GM18505 (cell line): Measurements from ENCODE around the gene VWA1.
"Not testable (repeated sequence)": the region's sequence is repeated elsewhere in the genome, so short reads cannot be mapped to it uniquely, and the experiment has no call there.

Experiments
- ATAC-seq: cut with Tn5 transposase; IDR thresholded peaks from one replicate; pipeline ENCODE4 v1.9.1; 2021; ENCODE audit not compliant: unreplicated experiment
- POLR2A ChIP-seq: IDR thresholded peaks from 4 replicates; pipeline ENCODE4 v1.6.1; 2011; ENCODE audit warnings: borderline replicate concordance; ENCODE audit not compliant: insufficient read depth, insufficient read length; ENCODE audit errors: extremely low read depth

The VWA1 gene

DNA sequence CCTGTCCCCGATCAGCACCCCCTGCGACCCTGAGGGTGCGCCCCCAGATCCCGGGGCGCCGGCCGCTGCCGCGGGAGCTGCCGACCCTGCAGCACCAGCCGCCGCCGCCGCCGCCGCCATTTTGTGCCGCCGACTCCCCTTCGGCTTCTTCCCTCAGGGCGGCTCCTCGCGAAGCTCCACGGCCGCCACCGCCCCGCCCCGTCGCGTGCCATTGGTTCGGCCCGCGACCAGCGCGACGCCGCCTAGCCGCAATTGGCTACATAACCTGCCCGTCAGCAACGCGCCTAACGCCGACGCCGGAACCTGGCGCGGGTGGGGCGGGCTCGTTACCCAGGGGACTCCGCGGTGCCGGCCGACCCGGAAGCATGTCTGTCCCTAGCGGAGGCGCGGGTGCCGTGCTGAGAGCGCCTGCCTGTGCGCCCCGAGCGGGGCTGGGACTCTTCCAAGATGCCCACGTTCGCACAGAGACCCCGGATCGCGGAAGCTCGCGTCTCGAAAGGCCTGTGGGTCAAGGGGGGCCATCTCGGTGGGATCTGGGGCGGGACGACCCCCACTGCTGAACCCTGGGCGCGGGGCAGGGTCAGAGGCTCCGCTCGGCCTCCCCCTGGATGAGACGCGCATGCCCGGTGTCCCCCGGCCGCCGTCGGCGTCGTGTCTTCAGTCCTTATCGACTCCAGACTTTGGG lies 36.2 kb upstream of the VWA1 start, which contains the start of gene CCNL2:
TSS of gene CCNL2 (minus strand) at position 149 of the 685 bp plus-strand sequence. CDS start at position 120, 29 bp downstream.
- ATAC-seq = peak; percentile 88
- TF ChIP-seq POLR2A = peak; percentile 96

DNA sequence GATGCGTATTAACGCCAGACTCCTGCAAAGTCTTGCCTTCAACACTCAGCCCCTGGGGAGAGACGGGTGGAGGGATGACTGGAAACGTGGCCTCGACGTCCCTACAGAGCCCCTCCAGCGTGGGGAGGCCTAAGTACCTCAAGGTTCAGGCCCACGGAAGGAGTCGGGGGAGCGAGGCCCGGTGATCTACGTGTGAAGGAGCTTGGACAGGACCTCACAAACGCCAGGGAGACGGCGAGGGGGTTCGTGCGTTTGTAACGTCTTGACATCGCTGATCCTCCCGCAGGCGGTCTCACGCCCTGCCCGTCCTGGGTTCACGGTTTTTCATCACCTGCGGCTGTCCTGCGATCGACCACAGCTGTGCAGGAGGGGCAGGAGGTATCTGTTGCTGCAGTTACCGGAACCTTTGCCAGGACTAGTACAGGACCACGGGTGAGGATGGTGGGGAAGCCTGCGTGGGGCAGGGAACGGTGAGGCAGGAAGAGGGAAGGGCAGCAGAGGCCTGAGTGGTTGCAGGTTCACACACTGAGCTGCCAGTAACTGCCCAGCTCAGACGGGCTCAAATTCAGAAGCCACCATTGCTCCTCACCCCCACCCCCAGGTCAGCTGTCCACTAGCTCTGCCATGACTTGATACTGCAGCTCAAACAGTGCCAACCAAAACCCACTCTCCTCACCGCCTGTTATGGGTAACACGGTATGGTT lies 35.5 kb upstream of the VWA1 start:
- no peak for ATAC-seq
- peak; percentile 53 for TF ChIP-seq POLR2A

DNA sequence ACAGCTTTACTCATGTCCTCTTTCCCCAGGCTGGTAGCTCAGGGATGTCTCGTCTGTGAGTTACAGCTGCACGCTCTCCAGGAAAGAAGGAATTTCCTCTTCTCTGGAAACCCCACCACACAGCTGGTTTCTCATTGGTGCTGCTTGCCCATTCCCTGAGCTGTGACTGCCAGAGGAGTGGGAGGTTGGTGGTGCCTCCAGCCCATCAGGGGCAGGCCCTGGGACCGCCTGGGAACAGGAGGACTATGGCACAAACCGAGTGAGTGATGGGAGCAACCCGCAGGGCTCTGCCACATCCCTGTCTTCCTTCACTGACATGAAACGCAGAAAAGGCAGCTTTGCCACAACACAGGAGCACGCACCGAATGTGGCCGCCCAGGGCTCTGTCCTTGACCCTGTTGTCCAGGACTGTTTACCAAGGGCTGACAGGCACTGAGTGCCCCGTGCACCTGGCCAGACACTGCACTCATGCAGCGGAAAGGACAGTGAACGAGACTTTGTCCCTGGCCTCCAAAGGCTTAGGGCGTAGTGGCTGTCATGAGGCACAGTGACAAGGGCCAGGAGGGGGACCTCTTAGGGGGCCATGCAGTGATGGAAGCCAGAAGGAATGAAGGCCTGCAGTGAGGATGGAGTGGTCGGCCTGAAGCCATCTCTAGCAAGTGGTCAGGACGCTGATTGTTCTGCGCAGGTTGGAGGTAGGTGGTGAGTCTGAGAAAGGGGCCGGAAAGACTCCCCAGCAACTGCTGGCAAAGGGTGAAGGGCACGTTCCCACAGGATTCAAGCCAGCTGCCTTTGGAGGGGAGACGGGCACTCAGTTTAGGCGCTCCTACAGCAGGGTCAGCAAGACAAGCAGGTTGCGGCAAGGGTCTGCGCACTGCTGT lies 34.7 kb upstream of the VWA1 start:
- ATAC-seq = no peak

DNA sequence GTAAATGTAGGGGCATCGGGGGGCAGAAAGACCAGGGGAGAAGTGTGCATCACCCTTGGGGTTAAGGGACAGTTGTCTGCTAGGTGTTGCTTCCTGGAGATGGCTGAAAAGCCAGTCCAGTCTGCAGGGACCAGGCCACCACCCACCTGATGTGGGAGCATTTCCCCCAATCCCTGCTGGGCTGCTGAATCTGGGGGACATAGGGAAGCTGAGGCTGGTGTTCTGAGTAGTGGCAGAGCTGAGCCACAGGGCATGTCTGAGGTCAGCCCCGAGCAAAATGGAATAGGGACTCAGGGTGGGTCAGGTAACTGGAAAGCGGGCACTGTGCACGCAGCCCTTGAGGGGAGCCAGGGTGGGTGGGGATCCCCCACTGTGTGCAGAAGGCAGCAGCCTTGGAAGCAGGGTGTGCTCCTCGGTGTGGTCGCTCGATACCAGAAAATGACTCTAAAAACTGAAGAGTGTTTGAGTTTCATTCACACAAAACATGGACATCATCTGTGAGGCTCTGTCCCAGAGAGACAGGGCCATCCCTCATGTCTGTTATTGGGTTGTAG lies 34.0 kb upstream of the VWA1 start:
- peak; percentile 54 for TF ChIP-seq POLR2A

More for the DNA sequence above, 34.7 kb upstream of the VWA1 start:
- no peak for TF ChIP-seq POLR2A

DNA sequence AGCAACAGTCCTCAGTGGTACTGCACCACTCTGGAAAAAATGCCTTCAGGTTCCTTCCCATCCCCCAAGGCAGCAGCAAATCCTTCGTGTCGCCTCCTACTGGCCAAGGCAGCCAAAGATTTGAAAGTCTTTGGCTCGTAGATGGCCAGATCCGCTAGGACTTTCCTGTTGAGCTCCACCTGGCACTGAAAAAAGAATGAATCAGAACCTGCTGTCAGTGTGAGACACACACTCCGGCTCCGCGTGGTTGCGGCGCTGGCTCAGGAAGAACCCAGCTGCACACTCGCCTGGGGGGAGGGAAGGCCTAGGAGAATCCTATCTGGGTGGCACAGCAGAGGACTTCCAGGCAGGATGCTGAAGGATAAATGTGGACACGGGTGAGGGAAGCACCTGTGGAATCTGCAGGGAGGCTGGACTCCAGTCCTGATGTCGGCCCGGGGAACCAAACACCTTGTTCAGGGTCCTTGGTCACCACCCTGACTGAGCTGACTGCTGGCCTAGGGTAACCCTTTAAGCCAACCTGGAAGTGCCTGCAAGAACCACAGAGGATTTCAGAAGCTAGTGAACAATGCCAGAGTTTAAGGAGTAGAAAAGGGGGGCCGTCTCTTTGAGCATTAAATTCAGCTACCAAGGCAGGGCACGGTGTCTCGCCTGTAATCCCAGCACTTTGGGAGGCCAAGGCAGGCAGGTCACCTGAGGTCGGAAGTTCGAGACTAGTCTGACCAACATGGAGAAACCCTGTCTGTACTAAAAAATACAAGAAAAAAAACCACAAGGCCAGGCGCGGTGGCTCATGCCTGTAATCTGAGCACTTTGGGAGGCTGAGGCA lies 33.2 kb upstream of the VWA1 start:
- ATAC-seq = no peak
- no peak for TF ChIP-seq POLR2A

More for the DNA sequence above, 34.0 kb upstream of the VWA1 start:
- ATAC-seq = no peak

DNA sequence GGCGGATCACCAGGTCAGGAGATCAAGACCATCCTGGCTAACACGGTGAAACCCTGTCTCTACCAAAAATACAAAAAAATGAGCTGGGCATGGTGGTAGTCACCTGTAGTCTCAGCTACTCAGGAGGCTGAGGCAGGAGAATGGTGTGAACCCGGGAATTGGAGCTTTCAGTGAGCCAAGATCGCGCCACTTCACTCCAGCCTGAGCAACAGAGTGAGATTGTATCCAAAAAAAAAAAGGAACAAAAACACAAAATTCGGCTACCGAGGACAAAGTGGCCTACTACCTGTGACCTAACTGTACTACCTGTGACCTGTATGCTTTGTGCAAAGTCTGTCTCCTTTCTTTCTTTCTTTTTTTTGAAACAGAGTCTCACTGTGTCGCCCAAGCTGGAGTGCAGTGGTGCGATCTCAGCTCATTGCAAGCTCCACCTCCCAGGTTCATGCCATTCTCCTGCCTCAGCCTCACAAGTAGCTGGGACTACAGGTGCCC lies 32.5 kb upstream of the VWA1 start:
- ATAC-seq = not testable (repeated sequence)

DNA sequence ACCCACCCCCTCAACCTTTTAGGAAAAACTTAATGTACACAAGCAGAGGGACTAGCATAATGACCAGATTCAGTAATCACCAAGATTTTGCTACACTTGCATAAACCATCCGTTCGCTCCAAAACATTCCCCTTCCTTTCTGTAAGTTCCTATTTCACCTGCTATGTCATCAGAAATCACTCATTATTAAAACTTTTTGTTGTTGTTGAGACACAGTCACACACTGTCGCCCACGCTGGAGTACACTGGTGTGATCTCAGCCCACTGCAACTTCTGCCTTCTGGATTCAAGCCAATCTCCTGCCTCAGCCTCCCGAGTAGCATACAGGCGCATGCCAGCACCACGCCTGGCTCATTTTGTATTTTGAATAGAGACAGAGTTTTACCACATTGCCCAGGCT lies 31.8 kb upstream of the VWA1 start:
- TF ChIP-seq POLR2A = no peak
- ATAC-seq = no peak

DNA sequence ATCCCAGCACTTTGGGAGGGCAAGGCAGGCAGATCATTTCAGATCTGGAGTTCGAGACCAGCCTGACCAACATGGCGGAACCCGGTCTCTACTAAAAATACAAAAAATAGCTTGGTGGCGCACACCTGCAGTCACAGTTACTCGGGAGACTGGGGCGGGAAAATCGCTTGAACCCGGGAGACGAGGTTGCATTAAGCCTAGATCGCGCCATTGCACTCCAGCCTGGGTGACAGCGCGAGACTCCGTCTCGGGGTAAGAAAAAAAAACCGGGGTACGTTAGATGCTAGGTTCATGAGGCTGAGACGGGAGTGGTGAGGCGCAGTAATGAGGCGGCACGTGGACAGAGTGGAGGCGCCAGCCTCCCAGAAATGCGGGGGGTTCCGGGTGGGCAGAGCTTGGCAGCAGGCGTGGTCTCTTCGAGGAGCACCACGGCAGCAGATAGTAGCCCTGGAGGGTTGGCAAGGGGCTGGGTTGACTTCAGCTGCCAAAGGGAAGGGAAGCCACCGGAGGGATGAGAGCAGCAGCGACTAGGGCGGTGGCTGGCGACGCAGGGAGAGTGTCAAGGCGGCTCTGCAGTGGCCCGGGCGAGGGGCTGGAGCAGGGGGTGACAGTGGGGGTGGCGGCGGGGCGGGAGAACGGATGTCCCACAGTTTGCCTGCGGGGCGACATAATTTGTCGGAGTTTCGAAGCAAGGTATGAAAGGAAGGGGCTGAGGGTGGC lies 29.2 kb upstream of the VWA1 start:
- TF ChIP-seq POLR2A = no peak
- no peak for ATAC-seq

DNA sequence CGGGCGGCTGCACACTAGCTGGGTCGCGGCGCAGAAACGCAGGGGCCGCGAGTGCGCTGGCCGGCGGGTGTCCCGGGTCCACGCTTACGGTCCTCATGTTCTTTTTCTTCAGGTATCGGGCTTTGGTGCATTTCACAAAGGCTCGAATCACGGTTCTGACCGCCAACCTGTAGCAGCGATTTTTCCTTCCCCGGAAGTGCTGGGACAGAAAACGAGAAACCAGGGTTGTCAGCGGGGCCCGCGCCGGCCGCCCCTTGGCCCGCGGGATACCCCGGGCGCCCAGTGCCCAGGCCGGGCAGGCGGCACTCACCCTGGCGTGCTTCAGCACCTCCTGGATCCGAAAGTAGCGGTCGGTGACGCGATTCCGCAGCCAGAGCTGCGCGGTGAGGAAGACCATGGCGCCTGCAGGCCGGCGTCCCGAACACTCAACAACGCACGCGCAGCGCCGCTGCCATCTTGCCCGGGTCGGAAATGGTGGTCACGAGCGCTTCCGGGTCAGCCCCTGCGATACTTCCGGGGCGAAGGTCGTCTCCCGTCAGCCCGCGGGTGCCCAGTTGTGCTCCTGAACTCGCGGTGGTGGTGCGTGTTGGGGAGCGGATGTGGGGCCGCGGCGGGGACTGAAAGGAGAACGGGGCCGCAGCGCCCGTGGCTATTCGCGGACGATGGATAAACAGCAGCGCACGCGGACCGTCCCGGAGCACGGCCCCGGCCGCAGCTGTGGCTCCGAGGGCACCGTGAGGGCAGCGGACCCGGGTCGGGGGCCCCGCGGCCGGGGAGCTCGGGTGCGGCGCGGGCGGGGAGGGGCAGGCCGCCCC lies 28.5 kb upstream of the VWA1 start, which contains the start of gene MRPL20:
TSS of gene MRPL20 (minus strand) at position 473 of the 815 bp plus-strand sequence. CDS start at position 397, 76 bp downstream.
- peak; percentile 86 for ATAC-seq
- peak; percentile 93 for TF ChIP-seq POLR2A

DNA sequence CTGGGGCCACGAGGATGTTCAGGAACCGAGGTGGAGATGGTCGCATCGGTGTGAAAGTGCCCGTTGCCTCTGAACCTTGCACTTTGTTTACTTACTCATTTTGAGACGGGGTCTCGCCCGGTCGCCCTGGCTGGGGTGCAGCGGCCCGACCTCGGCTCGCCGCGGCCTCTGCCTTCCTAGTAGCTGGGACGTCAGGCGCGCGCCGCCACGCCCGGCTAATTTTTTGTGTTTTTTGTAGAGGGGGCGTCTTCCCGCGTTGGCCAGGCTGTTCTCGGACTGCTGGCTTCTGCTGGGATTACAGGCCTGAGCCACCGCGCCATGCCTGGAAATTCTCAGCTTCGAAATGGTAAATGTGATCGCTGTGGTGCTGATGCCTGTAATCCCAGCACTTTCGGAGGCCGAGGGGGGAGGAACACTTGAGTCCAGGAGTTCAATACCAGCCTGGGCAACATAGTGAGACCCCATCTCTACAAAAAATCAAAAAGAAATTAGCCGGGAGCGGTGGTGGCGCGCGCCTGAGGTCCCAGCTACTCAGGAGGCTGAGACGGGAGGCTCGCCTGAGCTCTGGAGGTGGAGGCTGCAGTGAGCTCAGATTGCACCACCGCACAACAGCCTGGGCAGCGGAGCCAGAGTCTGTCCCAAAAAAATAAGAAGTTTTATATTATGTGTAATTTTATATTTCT lies 27.7 kb upstream of the VWA1 start:
- ATAC-seq = peak; percentile 41

DNA sequence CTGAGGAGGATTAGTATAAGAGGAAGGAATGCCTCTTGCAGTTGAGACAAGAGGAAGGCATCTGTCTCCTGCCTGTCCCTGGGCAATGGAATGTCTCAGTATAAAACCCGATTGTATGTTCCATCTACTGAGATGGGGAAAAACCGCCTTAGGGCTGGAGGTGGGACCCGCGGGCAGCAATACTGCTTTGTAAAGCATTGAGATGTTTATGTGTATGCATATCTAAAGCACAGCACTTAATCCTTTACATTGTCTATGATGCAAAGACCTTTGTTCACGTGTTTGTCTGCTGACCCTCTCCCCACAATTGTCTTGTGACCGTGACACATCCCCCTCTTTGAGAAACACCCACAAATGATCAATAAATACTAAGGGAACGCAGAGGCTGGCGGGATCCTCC lies 25.3 kb upstream of the VWA1 start:
- ATAC-seq = not testable (repeated sequence)

More for the DNA sequence above, 27.7 kb upstream of the VWA1 start:
- no peak for TF ChIP-seq POLR2A
